ENCODE measurements around the gene HSD3B7. TPM values are rescaled to one million over a fixed set of nuclear protein-coding genes. Genes with fewer than 3 reads are reported as not detected.

Gene HSD3B7
- total RNA-seq, 1 experiment from 2014 or later: 5.5 TPM

DNA sequence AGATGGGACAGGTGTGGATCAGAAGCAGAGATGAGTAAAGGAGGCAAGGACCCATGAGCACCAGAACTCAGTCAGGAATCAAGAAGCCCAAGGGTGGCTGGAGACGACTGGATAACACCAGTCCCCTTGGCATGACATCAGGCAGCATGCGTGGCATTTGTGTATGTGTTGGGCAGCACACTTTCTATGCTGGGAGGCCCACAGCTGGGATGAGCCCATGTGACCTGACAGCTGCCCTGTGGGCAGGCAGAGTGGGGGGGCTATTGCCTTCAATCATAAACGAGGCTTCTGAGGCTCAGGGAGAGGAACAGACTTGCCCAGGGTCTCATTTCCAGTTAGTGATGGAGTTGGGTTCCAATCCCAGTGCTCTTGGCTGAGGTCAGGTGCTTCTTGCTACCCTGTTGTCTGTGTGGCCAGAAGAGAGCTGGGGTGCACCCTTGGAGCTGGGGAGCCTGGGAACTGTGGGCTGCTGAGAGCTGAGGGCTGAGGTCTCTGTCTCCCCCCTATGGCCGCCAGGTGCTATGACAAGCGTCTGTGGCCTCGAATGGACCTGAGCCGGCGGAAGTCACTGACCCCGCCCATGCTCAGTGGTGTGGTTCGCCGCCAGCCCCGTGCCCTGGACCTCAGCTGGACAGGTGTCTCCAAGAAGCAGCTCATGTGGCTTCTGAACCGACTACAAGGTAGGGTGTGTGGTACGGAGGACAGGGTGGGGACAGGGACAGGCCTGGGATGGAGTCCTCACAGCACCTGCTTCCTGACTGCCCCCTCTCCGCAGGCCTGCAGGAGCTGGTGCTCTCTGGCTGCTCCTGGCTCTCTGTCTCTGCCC is 43.2 kb upstream of the HSD3B7 start:
- H3K9ac ChIP-seq (ENCODE audit: extremely low read depth, insufficient read length, low read length): no peak overlapping the region
- Mint-ChIP-seq H3K36me3 (ENCODE audit: insufficient read depth in 1 of 3, low read depth in 3 of 3) (peaks cover 36 to 69% (median 56%) of the 10 kb centered on the region in 3 experiments; a peak in 6 of 7 replicates), H3K4me1 (peaks cover 12 to 21% of the 10 kb centered on the region in 2 experiments), H3K4me3 (no peak overlapping the region), H3K9me3 (no peaks in the 10 kb centered on the region; a peak in 1 of 5 replicates), H3K27ac (peak overlapping the region in 1 of 3 experiments; percentile 91; a peak in 1 of 7 replicates), H3K27me3 (ENCODE audit: low read depth) (no peaks in the 10 kb centered on the region)
- peak; percentile 90 for DNase-seq
- no peaks in the 10 kb centered on the region for H3K23me2 ChIP-seq (ENCODE audit: insufficient read length, low read depth, low read length, poor library complexity, severe bottlenecking)
- no peak overlapping the region for H2AFZ ChIP-seq (ENCODE audit: low read length)
- no peak overlapping the region for H2BK5ac ChIP-seq (ENCODE audit: insufficient read length, low read length)
- peaks cover 2% of the 10 kb centered on the region; the same call in 1 of the 2 replicates for H3K4me1 ChIP-seq (ENCODE audit: insufficient read depth, low read length)
- WGBS (ENCODE audit: extremely low coverage, insufficient read length, low lambda C conversion rate): no CpG with 5 or more reads among the region's 15 CpGs
- H3K27ac ChIP-seq (ENCODE audit: insufficient read length, low read depth, low read length): no peak overlapping the region
- no peak overlapping the region for H3K4me2 ChIP-seq (ENCODE audit: insufficient read depth, insufficient read length, low read length)
- no peaks in the 10 kb centered on the region for H3K79me1 ChIP-seq (ENCODE audit: insufficient read depth, low read depth, low read length, poor library complexity, severe bottlenecking)
- no peak overlapping the region for H4K91ac ChIP-seq (ENCODE audit: insufficient read length, low read depth, low read length)
- no peak overlapping the region for H3K4ac ChIP-seq (ENCODE audit: low read depth, low read length)
- H3K18ac ChIP-seq (ENCODE audit: insufficient read length, low read depth, low read length): no peak overlapping the region
- no peak overlapping the region for H2BK15ac ChIP-seq (ENCODE audit: low read depth, low read length)
- H3K27me3 ChIP-seq (ENCODE audit: insufficient read depth, low read length): no peaks in the 10 kb centered on the region
- no peaks in the 10 kb centered on the region for H4K20me1 ChIP-seq (ENCODE audit: control insufficient read depth, insufficient read depth, insufficient read length)
- H2BK12ac ChIP-seq (ENCODE audit: insufficient read length, low read depth, low read length): no peak overlapping the region
- no peak overlapping the region for H4K5ac ChIP-seq (ENCODE audit: insufficient read length, low read depth, low read length)
- H3K56ac ChIP-seq (ENCODE audit: insufficient read length, low read depth, low read length): no peak overlapping the region
- H3T11ph ChIP-seq (ENCODE audit: low read length): no peak overlapping the region
- H3K79me2 ChIP-seq (ENCODE audit: insufficient read depth, low read length): no peaks in the 10 kb centered on the region
- H2AK5ac ChIP-seq (ENCODE audit: insufficient read length, low read length): no peak overlapping the region
- peak; percentile 89 for TF ChIP-seq CTCF (conservative IDR thresholded peaks at IDR 0.05)
- H4K8ac ChIP-seq (replicated peaks; ENCODE audit: insufficient read length, low read depth, low read length): no peak overlapping the region
- H3K9me3 ChIP-seq (ENCODE audit: control insufficient read depth, low read depth, low read length): no peaks in the 10 kb centered on the region
- H2BK120ac ChIP-seq (ENCODE audit: low read depth, low read length, poor library complexity, severe bottlenecking): no peak overlapping the region
- no peak overlapping the region for H2BK20ac ChIP-seq (ENCODE audit: low read depth, low read length, poor library complexity, severe bottlenecking)
- H3K23ac ChIP-seq (ENCODE audit: insufficient read length, low read depth, low read length): no peak overlapping the region
- no peak overlapping the region for H3K14ac ChIP-seq (ENCODE audit: insufficient read depth, low read length)
